HG03342 (cell line): ENCODE measurements around the gene IGFBP6.

ENCODE experiments used
- ATAC-seq: cut with Tn5 transposase; IDR thresholded peaks from one replicate; pipeline ENCODE4 v1.9.1; 2021; ENCODE audit warnings: mild to moderate bottlenecking, moderate library complexity; ENCODE audit not compliant: unreplicated experiment

Gene IGFBP6

DNA sequence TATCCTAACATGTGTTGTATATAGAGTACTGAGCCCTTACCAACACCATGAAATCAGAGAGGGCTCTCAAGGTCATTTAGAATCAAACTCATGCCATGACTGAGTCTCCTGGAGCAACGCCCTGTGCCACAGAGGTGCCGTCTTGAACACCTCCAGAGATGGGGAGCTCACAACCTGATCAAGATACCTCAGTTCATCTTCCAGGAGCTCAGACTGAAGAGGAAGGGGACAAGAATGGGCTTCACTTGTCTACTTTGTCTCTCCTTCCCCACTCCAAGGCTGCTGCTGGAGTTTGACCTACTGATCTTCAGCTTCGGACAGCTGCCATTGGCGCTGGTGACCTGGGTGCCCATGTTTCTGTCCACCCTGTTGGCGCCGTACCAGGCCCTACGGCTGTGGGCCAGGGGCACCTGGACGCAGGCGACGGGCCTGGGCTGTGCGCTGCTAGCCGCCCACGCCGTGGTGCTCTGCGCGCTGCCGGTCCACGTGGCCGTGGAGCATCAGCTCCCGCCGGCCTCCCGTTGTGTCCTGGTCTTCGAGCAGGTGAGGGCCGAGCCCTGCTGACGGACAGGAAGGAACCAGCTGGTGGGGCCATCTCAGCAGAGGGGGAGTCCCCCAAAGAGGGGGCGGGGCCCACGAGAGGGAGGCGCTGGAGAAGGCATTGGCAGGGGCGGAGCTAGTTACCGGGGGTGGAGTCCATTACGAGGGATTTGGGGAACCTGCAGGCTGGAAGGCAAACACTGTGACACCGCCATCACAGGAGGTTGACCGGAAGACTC lies 17.8 kb downstream of the IGFBP6 start:
- no peak for ATAC-seq

- no peak for ATAC-seq
Measured at GRCh38 chr12:53115891-53116648, 18.6 kb downstream of the IGFBP6 start.

DNA sequence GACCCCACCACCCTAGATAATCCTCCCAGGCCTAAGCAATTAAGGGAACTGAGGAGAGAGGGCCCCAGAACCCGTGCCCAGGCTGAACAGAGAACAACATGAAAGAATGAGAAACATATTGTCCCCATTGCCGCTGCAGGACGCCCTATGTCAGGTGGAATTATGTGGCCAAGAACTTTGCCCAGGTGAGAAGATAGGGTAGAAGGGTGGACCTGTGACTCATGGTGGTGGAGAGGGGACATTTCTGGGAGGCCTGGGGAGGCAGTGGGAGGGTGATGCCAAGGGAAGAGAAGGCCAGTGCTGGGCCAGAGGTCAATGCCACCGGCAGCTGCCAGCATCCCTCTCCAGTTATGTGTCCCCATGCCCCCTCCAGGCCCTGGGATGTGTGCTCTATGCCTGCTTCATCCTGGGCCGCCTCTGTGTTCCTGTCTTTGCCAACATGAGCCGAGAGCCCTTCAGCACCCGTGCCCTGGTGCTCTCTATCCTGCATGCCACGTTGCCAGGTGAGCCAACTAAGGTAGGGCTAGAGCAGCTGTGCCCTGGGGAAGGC lies 21.4 kb downstream of the IGFBP6 start:
- no peak for ATAC-seq

DNA sequence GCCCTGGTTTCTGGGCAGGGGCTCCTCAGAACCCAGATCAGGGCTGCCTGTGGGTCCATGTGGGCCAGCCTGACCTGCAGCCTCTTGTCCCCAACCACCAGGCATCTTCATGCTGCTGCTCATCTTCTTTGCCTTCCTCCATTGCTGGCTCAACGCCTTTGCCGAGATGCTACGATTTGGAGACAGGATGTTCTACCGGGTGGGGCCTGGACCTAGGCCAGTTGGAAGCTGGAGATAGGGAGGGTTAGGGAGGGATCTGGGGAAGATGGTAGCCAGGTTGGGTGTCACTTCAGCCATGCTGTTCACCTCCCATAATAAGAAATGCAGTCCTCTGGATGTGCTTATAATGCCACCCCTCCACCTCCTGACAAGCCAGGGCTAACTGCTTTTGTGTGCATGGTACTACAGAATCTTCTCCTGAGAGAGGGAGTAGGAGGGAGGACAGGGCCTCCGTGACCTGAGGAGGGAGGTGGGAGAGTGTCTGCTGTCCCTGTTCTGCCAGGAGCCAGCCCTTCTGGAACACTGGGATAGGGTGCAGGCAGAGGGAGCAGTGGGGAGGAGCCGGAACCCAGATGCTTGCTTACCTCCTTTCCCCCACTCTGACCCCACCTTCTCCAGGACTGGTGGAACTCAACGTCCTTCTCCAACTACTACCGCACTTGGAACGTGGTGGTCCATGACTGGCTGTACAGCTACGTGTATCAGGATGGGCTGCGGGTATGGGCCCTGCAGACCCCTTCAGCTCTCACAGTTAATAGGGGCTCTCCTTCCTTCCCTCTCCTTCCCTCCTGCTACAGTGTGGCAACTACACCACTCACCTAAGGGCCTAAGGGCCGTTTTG lies 23.4 kb downstream of the IGFBP6 start:
- ATAC-seq, result no peak

DNA sequence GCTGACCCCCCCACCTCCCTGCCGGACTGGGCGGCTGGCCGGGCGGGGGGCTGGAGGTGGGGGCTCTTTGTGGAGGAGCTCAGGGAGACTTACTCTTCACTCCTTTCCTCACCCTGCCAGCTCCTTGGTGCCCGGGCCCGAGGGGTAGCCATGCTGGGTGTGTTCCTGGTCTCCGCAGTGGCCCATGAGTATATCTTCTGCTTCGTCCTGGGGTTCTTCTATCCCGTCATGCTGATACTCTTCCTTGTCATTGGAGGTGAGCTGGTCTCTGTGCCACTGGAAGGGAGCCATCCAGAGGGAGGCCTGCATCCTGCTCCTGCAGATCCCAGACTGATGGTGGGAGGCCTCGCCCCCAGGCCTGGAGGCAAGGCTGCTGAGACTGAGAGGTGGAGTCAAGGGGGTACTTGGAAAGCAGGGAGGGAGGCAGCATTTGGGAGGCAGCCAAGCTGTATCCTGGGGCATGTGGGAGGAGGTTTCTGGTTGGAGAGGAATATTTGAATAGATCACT lies 25.5 kb downstream of the IGFBP6 start:
- ATAC-seq, result no peak

GRCh38 chr12:53123578-53124351 lies 26.3 kb downstream of the IGFBP6 start:
- ATAC-seq, result no peak

DNA sequence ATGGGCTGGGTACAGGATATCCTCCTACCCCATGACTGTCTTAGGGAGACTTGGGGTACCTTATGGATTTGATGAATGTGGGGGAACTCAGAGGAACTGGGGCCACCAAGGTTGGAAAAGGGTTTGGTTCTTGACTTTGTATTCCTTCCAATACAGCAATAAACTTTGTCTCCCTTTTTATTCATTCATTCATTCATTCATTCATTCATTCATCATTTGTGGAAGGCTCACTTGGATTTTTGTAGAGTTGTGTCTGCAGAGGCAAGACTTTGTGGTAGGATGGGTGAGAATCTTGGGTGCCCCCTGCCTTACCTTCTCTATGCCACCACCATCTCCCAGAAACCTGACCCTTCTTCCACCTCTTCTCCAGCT lies 26.9 kb downstream of the IGFBP6 start:
- ATAC-seq, result no peak

DNA sequence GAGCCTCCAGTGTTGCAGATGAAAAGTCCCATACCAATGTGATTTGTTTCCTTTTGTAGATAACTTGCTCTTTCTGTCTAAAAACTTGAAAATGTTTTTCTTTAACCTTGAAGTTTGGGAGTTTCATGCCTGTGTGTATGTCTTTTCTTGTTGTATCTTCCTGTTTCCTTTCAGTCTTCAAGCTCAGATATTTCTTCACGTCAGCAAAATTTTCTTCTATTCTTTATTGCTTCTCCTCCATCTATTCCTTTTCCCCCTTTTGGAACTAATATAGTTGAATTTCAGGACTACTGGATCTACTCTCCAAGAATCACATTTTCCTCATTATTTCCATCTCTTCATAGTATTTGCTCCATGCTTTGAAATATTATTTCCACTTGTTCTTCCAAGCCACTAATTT lies 29.7 kb downstream of the IGFBP6 start:
- ATAC-seq, result no peak

- ATAC-seq, result no peak
Measured at GRCh38 chr12:53128780-53129569, 31.5 kb downstream of the IGFBP6 start.

DNA sequence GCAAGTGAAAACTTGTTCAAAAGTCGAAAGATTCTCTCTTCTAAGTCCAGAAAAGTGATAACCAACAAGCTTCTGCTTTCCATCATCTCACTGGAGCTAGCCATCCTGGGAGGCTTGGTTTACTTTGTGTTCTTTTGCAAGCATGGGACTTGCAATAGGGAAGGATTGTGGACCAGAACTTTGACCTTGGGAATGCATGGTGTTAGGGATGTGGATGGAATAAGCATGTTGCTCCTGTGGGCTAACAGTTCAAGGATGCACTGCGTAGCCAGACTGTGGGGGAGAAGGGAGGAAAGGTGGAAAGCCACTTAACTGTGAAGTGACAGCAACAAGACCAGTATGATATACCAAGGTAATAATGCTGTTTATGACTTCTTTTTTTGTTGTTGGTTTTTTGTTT lies 34.4 kb downstream of the IGFBP6 start:
- no peak for ATAC-seq

DNA sequence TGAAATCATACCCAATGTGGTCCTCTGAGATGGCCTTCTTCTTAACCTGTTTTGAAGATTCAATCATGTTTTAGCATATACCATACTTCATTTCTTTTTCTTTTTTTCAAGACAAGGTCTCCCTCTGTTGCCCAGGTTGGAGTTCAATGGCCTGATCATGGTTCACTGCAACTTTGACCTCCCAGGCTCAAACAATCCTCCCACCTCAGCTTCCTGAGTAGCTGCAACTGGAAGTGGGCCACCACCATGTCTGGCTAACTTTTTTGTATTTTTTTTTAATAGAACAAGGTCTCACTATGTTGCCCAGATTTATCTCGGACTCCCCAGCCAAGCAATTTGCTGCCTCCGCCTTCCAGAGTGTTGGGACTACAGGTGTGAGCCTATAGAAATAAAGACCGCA lies 36.3 kb downstream of the IGFBP6 start:
- no peak for ATAC-seq

- no peak for ATAC-seq
Measured at GRCh38 chr12:53143355-53143754, 45.9 kb downstream of the IGFBP6 start.

- ATAC-seq, result no peak
Measured at GRCh38 chr12:53145383-53146260, 48.2 kb downstream of the IGFBP6 start.

GRCh38 chr12:53147181-53147580 lies 49.7 kb downstream of the IGFBP6 start:
- ATAC-seq, result no peak

DNA sequence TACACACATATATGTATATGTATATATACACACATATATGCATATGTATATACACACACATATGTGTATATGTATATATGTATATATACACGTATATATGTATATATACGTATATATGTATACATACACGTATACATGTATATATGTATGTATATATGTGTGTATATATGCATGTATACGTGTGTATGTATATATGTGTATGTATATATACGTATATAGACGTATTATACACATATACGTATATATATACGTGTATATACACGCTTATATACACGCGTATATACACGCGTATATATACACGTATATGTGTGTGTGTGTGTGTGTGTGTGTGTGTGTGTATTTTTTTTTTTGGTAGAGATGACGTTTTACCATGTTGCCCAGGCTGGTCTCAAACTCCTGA lies 50.2 kb downstream of the IGFBP6 start:
- no peak for ATAC-seq

DNA sequence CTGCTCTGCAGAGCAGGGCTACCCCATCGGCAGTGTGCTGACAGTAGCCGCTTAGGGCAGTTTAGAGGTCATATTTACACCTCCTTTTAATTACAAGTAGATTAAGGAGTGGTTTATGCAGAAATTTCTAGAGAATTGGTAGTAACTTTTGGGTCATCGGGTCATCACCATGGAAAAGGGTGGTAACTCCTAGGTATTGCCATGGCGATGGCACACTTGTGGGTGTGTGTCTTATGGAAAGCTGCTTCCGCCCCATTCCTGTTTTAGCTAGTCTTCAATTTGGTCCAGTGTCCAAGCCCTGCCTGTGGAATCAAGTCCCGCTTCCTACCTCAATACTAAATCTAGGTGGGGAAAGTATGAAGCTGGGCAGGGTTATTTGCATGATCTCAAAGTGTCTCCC lies 53.6 kb downstream of the IGFBP6 start:
- no peak for ATAC-seq
